Neural progenitor cell (in vitro differentiated cells): ENCODE results near the gene TMEM127.
"Not testable (repeated sequence)": the region's sequence is repeated elsewhere in the genome, so short reads cannot be mapped to it uniquely, and the experiment has no call there.

ENCODE experiments used
- EZH2phosphoT487 ChIP-seq: fragments of 200-600 bp; sonication (generic); IDR thresholded peaks from 2 replicates; pipeline ENCODE4 v1.6.1; 2017; ENCODE audit warnings: antibody characterized with exemption
- TF ChIP-seq, protein P1 (sequence below): fragments of 200-600 bp; sonication (generic); IDR thresholded peaks from 2 replicates; pipeline ENCODE4 v1.5.1; 2017; ENCODE audit warnings: antibody characterized with exemption, mild to moderate bottlenecking

DNA sequence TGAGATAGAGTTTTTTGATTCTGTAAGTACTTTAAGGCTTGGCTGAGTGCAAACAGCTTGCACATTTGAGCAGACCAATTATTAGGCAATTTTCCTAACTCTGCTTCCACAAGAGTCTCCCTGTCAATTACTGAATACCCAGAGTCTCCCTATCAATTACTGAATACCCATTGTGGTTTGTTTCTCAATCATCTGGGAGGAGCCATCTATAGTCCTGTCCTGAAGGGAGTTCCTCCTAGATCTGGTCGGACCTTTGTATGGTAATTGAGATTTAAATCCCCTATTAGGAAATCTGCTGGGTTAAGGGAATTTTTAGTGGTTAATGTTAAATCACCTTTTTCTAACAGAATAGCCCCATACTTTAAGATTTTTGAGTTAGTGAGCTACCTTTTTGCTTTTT, 44.7 kb downstream of the TMEM127 start:
- TF ChIP-seq, protein P1, sequence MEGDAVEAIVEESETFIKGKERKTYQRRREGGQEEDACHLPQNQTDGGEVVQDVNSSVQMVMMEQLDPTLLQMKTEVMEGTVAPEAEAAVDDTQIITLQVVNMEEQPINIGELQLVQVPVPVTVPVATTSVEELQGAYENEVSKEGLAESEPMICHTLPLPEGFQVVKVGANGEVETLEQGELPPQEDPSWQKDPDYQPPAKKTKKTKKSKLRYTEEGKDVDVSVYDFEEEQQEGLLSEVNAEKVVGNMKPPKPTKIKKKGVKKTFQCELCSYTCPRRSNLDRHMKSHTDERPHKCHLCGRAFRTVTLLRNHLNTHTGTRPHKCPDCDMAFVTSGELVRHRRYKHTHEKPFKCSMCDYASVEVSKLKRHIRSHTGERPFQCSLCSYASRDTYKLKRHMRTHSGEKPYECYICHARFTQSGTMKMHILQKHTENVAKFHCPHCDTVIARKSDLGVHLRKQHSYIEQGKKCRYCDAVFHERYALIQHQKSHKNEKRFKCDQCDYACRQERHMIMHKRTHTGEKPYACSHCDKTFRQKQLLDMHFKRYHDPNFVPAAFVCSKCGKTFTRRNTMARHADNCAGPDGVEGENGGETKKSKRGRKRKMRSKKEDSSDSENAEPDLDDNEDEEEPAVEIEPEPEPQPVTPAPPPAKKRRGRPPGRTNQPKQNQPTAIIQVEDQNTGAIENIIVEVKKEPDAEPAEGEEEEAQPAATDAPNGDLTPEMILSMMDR, result not testable (repeated sequence)
- not testable (repeated sequence) for TF ChIP-seq EZH2phosphoT487
